Urinary bladder (tissue), 4 donors: ENCODE data around the gene FOLR3. TPM values are rescaled to one million over a fixed set of nuclear protein-coding genes. Genes with fewer than 3 reads are reported as not detected.

Source experiments
- DNase-seq: peaks from one replicate; pipeline ENCODE4 v3.0.0-alpha.2; 2015; ENCODE audit errors: extremely low spot score
- H3K27ac ChIP-seq: one replicate; pipeline ENCODE4 v1.5.1; 2013; ENCODE audit warnings: low read depth, mild to moderate bottlenecking, moderate library complexity
- H3K36me3 ChIP-seq: one replicate; pipeline ENCODE4 v1.6.1; 2013; ENCODE audit warnings: mild to moderate bottlenecking, moderate library complexity; ENCODE audit not compliant: insufficient read depth
- H3K4me1 ChIP-seq: one replicate; pipeline ENCODE4 v1.6.1; 2013; ENCODE audit warnings: mild to moderate bottlenecking, moderate library complexity; ENCODE audit not compliant: insufficient read depth
- H3K4me3 ChIP-seq: one replicate; pipeline ENCODE4 v1.5.1; 2013; ENCODE audit warnings: low read depth, low read length
- WGBS: extraction: QIAGEN DNeasy Blood & Tissue Kit; methylation state at CpG from one replicate; pipeline ENCODE4 v1.1.7; 2013; 5-methylcytosine and 5-hydroxymethylcytosine counted together
- polyA plus RNA-seq: library from polyadenylated mRNA; stranded (reverse); fragments of 200-250 nt; gene quantifications from one replicate; pipeline ENCODE4 v1.2.3, GENCODE V29; 2013
- total RNA-seq: library from RNA; depleted of rRNA; stranded (reverse); fragments of >200 nt; gene quantifications from one replicate; pipeline ENCODE4 v1.2.3, GENCODE V29; 2014
- donor health status: healthy with polysubstance abuse.
- donor health status: healthy.

Gene FOLR3
- total and polyA plus RNA-seq, 2 donors: 0.28 TPM; not detected in 1

- H3K36me3 ChIP-seq: no peaks in the 10 kb centered on the region
- peak; percentile 100 for DNase-seq
- H3K4me1 ChIP-seq: no peaks in the 10 kb centered on the region
- peak within 1 kb of the TSS; percentile 46 for H3K4me3 ChIP-seq
- under 1% methylated on average over 49 of the region's 49 CpGs for WGBS
- peak within 1 kb of the TSS; percentile 91 for H3K27ac ChIP-seq
These were observed 23.2 kb upstream of the FOLR3 start, which contains the start of gene ANAPC15 for GRCh38 chr11:72112143-72112977. Gene ANAPC15, minus strand, starts transcription at chr11:72112695. Its CDS starts 1,419 bp downstream, at chr11:72111276.

GRCh38 chr11:72112978-72113808 lies 22.3 kb upstream of the FOLR3 start:
- no peak for DNase-seq
- Histone ChIP-seq H3K4me3 (peak overlapping the region; percentile 46), H3K27ac (peak overlapping the region; percentile 82), H3K4me1 (no peaks in the 10 kb centered on the region), H3K36me3 (no peaks in the 10 kb centered on the region)
- WGBS: 60% methylated on average over 9 of the region's 9 CpGs

GRCh38 chr11:72114570-72114969 lies 21.0 kb upstream of the FOLR3 start:
- no peaks in the 10 kb centered on the region for H3K36me3 ChIP-seq
- H3K4me3 ChIP-seq: no peak overlapping the region
- DNase-seq: no peak
- 98% methylated on average over 1 of the region's 1 CpG for WGBS
- no peaks in the 10 kb centered on the region for H3K4me1 ChIP-seq
- H3K27ac ChIP-seq: no peak overlapping the region

GRCh38 chr11:72116019-72116755 lies 19.3 kb upstream of the FOLR3 start:
- Histone ChIP-seq H3K4me1 (no peaks in the 10 kb centered on the region), H3K36me3 (no peaks in the 10 kb centered on the region), H3K27ac (no peak overlapping the region), H3K4me3 (no peak overlapping the region)
- 90% methylated on average over 6 of the region's 6 CpGs for WGBS
- DNase-seq: no peak

GRCh38 chr11:72119198-72119597 lies 16.3 kb upstream of the FOLR3 start:
- WGBS: 80% methylated on average over 6 of the region's 6 CpGs
- DNase-seq: no peak
- Histone ChIP-seq H3K4me3 (no peak overlapping the region), H3K27ac (no peak overlapping the region), H3K4me1 (no peaks in the 10 kb centered on the region), H3K36me3 (no peaks in the 10 kb centered on the region)

- Histone ChIP-seq H3K27ac (no peak overlapping the region), H3K4me3 (no peak overlapping the region), H3K4me1 (no peaks in the 10 kb centered on the region), H3K36me3 (no peaks in the 10 kb centered on the region)
- WGBS: 76% methylated on average over 2 of the region's 2 CpGs
- no peak for DNase-seq
These were observed 14.6 kb upstream of the FOLR3 start for GRCh38 chr11:72120930-72121329.

- 86% methylated on average over 1 of the region's 1 CpG for WGBS
- H3K4me1 ChIP-seq: no peaks in the 10 kb centered on the region
- H3K27ac ChIP-seq: no peak overlapping the region
- no peaks in the 10 kb centered on the region for H3K36me3 ChIP-seq
- no peak overlapping the region for H3K4me3 ChIP-seq
- DNase-seq: no peak
These were observed 12.9 kb upstream of the FOLR3 start for GRCh38 chr11:72122607-72123006.

GRCh38 chr11:72123117-72123653 lies 12.3 kb upstream of the FOLR3 start:
- Histone ChIP-seq H3K4me1 (no peaks in the 10 kb centered on the region), H3K4me3 (no peak overlapping the region), H3K27ac (no peak overlapping the region), H3K36me3 (no peaks in the 10 kb centered on the region)
- no peak for DNase-seq
- WGBS: 72% methylated on average over 3 of the region's 3 CpGs

GRCh38 chr11:72124046-72124445 lies 11.5 kb upstream of the FOLR3 start:
- Histone ChIP-seq H3K36me3 (no peaks in the 10 kb centered on the region), H3K4me1 (no peaks in the 10 kb centered on the region), H3K4me3 (no peak overlapping the region), H3K27ac (no peak overlapping the region)
- no peak for DNase-seq
- 87% methylated on average over 6 of the region's 6 CpGs for WGBS

GRCh38 chr11:72125956-72126355 lies 9.6 kb upstream of the FOLR3 start:
- no peaks in the 10 kb centered on the region for H3K36me3 ChIP-seq
- 60% methylated on average over 1 of the region's 1 CpG for WGBS

GRCh38 chr11:72127923-72128322 lies 7.6 kb upstream of the FOLR3 start:
- H3K36me3 ChIP-seq: no peaks in the 10 kb centered on the region
- H3K4me1 ChIP-seq: no peaks in the 10 kb centered on the region
- H3K4me3 ChIP-seq: no peak overlapping the region
- no peak for DNase-seq
- H3K27ac ChIP-seq: no peak overlapping the region
- 56% methylated on average over 2 of the region's 2 CpGs for WGBS

More at GRCh38 chr11:72125956-72126355, 9.6 kb upstream of the FOLR3 start:
- no peak overlapping the region for H3K27ac ChIP-seq
- no peak overlapping the region for H3K4me3 ChIP-seq
- H3K4me1 ChIP-seq: no peaks in the 10 kb centered on the region
- DNase-seq: no peak

GRCh38 chr11:72129381-72129780 lies 6.1 kb upstream of the FOLR3 start:
- no peak overlapping the region for H3K4me3 ChIP-seq
- WGBS: 84% methylated on average over 3 of the region's 3 CpGs
- no peak for DNase-seq
- no peaks in the 10 kb centered on the region for H3K36me3 ChIP-seq
- H3K4me1 ChIP-seq: no peaks in the 10 kb centered on the region
- no peak overlapping the region for H3K27ac ChIP-seq

GRCh38 chr11:72132646-72133045 lies 2.9 kb upstream of the FOLR3 start:
- Histone ChIP-seq H3K36me3 (no peaks in the 10 kb centered on the region), H3K4me1 (no peaks in the 10 kb centered on the region), H3K27ac (no peak overlapping the region), H3K4me3 (no peak overlapping the region)
- 83% methylated on average over 2 of the region's 2 CpGs for WGBS
- no peak for DNase-seq
